EH (cell line): ENCODE measurements around the gene PDE9A.

Source experiments
- DNase-seq: peaks from one replicate; pipeline ENCODE4 v3.0.0-alpha.2; 2015; ENCODE audit warnings: low read depth

Gene PDE9A

DNA sequence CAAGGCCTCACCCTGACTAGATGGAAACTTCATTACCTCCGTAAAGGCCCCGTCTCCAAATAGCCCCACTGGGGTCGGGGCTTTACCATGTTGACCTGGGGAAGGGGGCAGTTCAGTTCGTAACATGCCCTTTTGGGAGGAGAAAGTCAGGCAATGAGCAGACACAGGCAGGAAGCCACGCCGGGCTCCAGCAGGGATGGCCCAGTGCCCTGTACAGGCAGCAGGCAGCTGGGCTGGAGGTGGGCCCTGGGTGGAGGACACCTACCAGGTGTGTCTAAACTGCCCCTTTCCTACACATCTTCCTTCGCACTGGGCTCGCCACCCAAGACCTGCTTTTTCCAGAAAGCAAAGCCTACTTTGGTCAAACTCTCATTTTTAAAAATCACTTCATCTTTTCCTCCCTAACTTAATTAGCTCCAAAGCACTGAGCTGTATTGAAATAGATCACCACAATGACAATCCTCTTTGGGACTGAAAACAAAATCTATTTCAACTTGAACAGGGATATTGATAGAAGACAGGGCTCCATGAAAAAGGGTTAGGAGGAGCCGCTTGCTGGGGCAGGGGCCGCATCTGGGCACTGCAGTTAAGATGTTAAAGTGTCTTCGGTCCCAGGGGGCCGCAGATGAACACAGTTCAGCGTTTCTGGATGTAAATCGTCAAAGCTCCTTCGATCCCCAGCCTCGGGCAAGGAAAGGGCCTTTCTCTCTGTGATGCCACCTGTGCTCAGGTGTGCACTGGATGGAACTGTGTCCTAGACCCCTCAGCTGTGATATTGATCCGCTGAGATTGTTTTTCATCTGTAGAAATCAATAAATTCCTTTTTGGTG, 104.6 kb downstream of the PDE9A start:
- no peak for DNase-seq

GRCh38 chr21:42758721-42759593, 105.5 kb downstream of the PDE9A start:
- no peak for DNase-seq

DNA sequence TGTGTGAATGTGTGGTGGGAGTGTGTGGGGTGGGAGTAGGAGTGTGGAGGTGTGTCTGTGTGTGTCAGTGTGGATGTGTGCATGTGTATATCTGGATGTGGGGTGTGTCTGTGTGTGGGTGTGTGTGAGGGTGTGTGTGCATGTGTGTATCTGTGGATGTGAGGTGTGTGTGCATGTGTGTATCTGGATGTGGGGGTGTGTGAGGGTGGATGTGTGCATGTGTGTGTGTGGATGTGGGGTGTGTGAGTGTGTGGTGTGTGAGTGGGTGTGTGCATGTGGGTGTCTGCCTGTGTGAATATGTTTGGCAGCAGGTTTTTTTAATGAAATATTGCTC, 106.1 kb downstream of the PDE9A start:
- DNase-seq = no peak

GRCh38 chr21:42760361-42760950, 107.0 kb downstream of the PDE9A start:
- DNase-seq = no peak

DNA sequence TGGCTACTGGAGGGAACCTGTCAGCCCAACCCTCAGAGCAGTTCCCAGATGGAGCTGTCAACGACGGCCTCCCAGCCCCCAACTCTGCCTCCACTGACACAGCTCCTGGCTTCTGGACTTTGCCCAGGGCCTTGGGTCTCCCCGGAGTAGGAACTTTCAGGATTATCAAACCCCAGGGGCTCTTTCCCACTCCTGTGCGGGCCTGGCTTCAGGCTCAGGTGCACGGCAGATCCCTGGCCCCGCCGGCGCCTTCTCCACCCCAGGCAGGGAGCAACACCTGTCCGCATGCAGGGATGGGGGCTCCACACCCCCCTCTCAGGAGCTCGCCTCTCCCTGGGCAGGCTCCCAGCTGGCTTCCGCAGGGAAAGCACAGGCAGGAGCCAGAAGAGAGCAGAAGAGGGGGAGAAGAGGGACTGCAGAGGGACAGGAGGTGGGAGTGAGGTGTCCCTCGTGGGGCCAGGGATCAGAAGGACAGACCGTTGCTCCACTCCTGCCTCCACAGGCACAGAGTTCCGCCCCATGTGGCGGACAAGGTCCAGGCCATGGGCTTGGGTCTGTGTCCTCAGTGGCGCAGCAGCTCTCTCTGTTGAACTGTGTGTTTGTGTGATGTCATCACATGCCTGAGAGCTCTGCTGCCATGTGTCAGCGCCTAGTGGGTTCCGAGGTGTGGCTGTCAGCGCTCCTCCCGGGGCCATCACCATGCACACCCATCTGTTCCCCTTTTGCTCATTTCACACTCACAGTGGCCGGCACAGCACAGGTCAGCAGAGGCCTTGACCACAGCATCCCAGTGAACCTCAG, 107.7 kb downstream of the PDE9A start:
- no peak for DNase-seq

- DNase-seq = no peak
These were observed 108.4 kb downstream of the PDE9A start for GRCh38 chr21:42761776-42762335.

DNA sequence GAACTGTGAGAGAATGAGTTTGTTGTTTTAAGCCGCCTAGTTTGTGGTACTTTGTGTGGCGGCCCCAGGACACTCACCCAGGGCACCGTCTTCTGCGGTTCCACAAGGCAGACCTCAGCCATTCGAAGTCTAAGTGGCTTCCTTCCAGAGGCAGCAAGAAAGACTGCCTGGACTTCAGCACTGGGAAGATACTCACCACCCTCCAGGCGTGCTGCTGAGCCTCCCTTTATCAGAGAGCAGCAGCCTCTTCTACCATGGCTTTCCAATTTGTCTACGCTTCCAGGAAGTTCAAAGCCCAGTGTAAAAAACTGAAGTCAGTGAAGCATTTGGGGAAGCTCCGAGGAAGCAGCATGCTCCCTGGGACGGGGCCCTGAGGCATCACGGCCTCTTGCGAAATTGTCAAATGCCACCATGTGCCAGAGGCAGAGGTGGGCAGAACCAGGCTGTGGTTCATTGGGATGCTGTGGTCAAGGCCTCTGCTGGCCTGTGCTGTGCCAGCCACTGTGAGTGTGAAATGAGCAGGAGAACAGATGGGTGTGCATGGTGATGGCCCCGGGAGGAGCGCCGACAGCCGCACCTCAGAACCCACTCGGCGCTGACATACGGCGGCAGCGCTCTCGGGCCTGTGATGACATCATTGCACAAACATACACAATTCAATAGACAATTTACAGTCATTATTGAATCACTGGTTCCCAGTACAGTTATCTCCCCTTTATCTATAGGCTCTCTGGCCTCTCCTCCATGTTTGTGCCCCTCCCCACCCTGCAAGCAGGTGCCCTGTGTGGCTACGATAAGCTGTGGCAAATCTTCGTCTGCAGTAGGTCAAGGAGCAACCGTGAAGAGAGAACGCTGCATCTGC, 110.4 kb downstream of the PDE9A start:
- no peak for DNase-seq

GRCh38 chr21:42764443-42764760, 111.0 kb downstream of the PDE9A start:
- no peak for DNase-seq

GRCh38 chr21:42764883-42765282, 111.5 kb downstream of the PDE9A start:
- DNase-seq = no peak

DNA sequence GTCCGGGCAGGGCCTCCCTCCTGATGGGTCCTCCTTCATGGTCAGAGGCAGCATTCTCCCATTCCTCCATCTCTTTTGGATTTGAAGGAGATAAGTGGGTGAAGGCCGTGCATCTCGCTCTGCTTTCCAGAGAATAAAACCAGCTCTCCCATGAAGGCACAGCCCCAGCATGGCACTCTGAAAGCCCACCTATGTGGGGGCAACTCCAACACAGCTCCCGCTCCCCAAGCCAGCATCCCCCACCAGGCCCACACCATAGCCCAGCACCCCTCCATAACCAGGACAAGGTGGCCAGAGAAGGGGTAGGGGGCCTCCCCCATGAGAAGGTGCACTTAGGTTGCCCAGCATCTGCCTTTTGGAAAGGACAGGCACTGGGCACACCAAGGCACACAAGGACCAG, 112.2 kb downstream of the PDE9A start:
- DNase-seq = no peak

- DNase-seq = no peak
These were observed 113.5 kb downstream of the PDE9A start for GRCh38 chr21:42766739-42767560.

GRCh38 chr21:42767561-42767835, 114.1 kb downstream of the PDE9A start:
- DNase-seq = no peak

GRCh38 chr21:42768324-42769121, 115.1 kb downstream of the PDE9A start:
- no peak for DNase-seq

- no peak for DNase-seq
These were observed 115.9 kb downstream of the PDE9A start for GRCh38 chr21:42769183-42769819.

GRCh38 chr21:42769820-42770716, 116.6 kb downstream of the PDE9A start:
- no peak for DNase-seq

GRCh38 chr21:42770717-42771502, 117.5 kb downstream of the PDE9A start:
- DNase-seq = no peak

- DNase-seq = no peak
These were observed 118.0 kb downstream of the PDE9A start for GRCh38 chr21:42771503-42771805.
